Endothelial cell (in vitro differentiated cells): ENCODE results near the gene CNOT1. TPM values are rescaled to one million over a fixed set of nuclear protein-coding genes. Genes with fewer than 3 reads are reported as not detected.
A peak's percentile ranks its signal among the peaks of the same experiment; 100 is the strongest.

Experiments
- DNase-seq: peaks from one replicate; pipeline ENCODE4 v3.0.0; 2021; ENCODE audit warnings: low spot score
- H3K27ac Mint-ChIP-seq: one replicate; pipeline ENCODE4 v1.8.0; 2021; ENCODE audit warnings: mixed read lengths, inconsistent platforms; ENCODE audit not compliant: unreplicated experiment
- H3K27me3 Mint-ChIP-seq: one replicate; pipeline ENCODE4 v1.8.0; 2021; ENCODE audit warnings: mild to moderate bottlenecking, moderate library complexity, mixed read lengths, inconsistent platforms; ENCODE audit not compliant: unreplicated experiment
- H3K36me3 Mint-ChIP-seq: one replicate; pipeline ENCODE4 v1.8.0; 2021; ENCODE audit warnings: mild to moderate bottlenecking, low read depth, mixed read lengths, inconsistent platforms; ENCODE audit not compliant: unreplicated experiment
- H3K4me1 Mint-ChIP-seq: one replicate; pipeline ENCODE4 v1.8.0; 2021; ENCODE audit warnings: mild to moderate bottlenecking, mixed read lengths, inconsistent platforms; ENCODE audit not compliant: unreplicated experiment
- H3K4me3 Mint-ChIP-seq: one replicate; pipeline ENCODE4 v1.8.0; 2021; ENCODE audit warnings: mild to moderate bottlenecking, mixed read lengths, inconsistent platforms; ENCODE audit not compliant: unreplicated experiment
- H3K9me3 Mint-ChIP-seq: one replicate; pipeline ENCODE4 v1.8.0; 2021; ENCODE audit warnings: mixed read lengths, inconsistent platforms; ENCODE audit not compliant: unreplicated experiment
- CTCF ChIP-seq: fragments of 200-600 bp; sonication (generic); IDR thresholded peaks from one replicate; pipeline ENCODE4 v1.5.0; 2021; ENCODE audit warnings: antibody characterized with exemption; ENCODE audit not compliant: unreplicated experiment
- total RNA-seq: library from RNA; stranded (reverse); fragmentation: NEBNext Ultra II Directional; extraction: Animal tissue kit (Norgen Biotek cat#: 25700); gene quantifications from one replicate; pipeline ENCODE4 v1.2.1, GENCODE V29; 2021; ENCODE audit not compliant: unreplicated experiment

Gene CNOT1
- total RNA-seq, 1 donor from 2014 or later = 152 TPM

DNA sequence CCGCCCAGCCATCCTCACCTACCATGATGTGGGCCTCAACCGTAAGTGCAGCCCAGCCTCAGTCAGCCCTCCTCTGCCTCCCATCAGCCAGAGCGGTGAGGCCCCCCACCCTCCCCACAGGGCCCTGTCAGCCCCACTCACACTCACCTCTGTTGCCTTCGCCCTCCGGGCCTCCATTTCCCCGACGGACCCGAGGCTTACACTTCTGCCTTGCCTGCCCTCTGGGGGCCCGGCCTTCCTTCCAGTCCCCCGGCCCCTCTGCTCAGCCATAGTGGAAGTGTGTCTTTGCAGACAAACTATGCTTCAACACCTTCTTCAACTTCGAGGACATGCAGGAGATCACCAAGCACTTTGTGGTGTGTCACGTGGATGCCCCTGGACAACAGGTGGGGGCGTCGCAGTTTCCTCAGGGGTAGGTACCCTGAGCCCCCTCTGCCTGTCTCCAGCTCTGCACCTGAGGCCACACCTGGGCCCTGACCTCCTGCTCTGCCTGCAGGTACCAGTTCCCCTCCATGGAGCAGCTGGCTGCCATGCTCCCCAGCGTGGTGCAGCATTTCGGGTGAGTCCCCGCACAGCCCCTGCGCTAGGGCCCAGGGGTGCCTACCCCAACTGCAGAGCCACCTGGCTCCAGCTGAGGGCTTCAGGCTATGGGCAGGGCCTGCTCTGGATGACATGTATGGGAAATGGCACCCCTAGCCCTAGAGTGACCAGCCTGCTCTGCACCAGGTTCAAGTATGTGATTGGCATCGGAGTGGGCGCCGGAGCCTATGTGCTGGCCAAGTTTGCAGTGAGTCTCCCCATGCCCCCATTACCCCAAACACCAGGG lies 125.5 kb downstream of the CNOT1 start:
- no peak for TF ChIP-seq CTCF
- peaks cover 2% of the 10 kb centered on the region for H3K4me1 Mint-ChIP-seq
- no peak for DNase-seq

DNA sequence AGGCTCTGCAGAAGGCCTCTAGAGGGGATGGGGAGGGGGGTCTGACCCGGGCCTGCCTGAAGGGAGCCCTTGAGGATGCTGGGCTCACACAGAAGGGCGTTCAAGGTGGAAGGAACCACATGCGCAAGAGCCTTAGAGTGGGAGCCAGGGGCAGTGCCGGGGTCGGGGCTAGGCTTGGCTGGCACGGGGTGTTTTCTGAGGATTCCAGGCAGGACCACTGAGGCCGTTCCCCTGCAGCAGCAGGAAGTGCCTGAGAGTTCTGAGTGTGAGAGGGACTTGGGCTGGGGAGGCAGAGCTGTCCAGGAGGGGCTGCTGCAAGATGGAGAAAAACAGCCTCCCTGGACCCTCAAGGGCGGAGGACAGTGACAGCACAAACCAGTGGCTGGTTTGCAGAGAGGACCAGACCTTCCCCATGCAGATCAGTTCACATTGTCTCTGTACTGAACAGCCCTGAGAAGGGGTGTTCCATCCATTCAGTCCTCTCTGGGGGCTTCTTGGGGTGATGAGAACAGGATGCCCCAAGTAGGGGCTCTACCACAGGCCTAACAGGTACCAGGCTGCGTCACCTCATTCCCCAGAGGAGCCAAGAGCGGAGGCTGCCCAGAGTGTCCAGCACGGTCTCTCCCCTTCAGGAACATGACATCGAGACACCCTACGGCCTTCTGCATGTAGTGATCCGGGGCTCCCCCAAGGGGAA lies 126.3 kb downstream of the CNOT1 start:
- no peak overlapping the region for H3K27ac Mint-ChIP-seq
- H3K4me1 Mint-ChIP-seq = peaks cover 2% of the 10 kb centered on the region
- no peak overlapping the region for H3K4me3 Mint-ChIP-seq
- no peak for TF ChIP-seq CTCF
- H3K9me3 Mint-ChIP-seq = no peaks in the 10 kb centered on the region
- H3K36me3 Mint-ChIP-seq = peaks cover 3% of the 10 kb centered on the region
- no peak for DNase-seq
- peaks cover 7% of the 10 kb centered on the region for H3K27me3 Mint-ChIP-seq

More for the DNA sequence above, 125.5 kb downstream of the CNOT1 start:
- Mint-ChIP-seq H3K27ac (no peak overlapping the region), H3K9me3 (no peaks in the 10 kb centered on the region), H3K36me3 (peaks cover 3% of the 10 kb centered on the region), H3K27me3 (peaks cover 4% of the 10 kb centered on the region), H3K4me3 (no peak overlapping the region)

DNA sequence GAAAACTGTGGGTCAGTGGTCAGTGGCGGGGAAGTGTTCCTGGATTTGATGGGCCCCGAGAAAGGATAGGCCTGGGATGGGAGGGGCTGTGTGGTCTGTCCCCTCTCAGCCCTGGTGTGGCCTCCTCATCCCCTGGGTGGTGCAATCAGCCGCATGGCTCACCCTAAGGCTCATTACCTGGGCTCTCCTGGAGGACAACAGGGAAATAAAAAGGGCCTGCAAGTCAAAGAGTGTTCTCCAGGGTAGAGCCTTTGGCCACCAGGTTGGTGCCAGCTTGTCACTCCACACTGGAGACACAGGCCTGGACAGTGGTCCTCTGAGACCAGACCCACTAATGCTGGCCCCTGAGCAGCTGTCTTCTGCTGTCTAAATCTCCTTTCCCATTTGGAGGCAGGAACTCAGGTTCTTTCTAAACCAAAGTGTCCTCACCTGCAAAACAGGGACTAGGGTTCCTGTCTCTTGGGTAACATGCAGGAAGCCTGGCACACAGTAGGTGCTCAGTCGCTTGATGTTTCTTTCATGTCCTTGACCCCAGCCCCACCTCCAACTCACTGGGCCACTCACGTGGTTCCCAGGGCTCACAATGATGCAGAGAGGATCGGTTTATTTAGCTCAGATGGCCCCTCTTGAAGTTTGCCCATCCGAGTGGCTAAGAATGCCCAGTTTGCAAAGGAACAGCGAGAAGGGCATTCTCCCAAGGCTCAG lies 127.3 kb downstream of the CNOT1 start:
- TF ChIP-seq CTCF = no peak
- Mint-ChIP-seq H3K27ac (no peak overlapping the region), H3K4me3 (no peak overlapping the region), H3K9me3 (no peaks in the 10 kb centered on the region), H3K27me3 (peaks cover 11% of the 10 kb centered on the region), H3K4me1 (peaks cover 2% of the 10 kb centered on the region), H3K36me3 (peaks cover 3% of the 10 kb centered on the region)
- DNase-seq = no peak

- no peak for TF ChIP-seq CTCF
- DNase-seq = peak; percentile 51
These were observed 128.1 kb downstream of the CNOT1 start for GRCh38 chr16:58501242-58502131.

More at GRCh38 chr16:58501242-58502131, 128.1 kb downstream of the CNOT1 start:
- no peaks in the 10 kb centered on the region for H3K9me3 Mint-ChIP-seq
- H3K27ac Mint-ChIP-seq = no peak overlapping the region
- H3K4me3 Mint-ChIP-seq = peak overlapping the region; percentile 83
- peaks cover 2% of the 10 kb centered on the region for H3K4me1 Mint-ChIP-seq
- peaks cover 17% of the 10 kb centered on the region for H3K27me3 Mint-ChIP-seq
- peaks cover 3% of the 10 kb centered on the region for H3K36me3 Mint-ChIP-seq
